ENCODE measurements around the gene STX2.

Gene STX2

DNA sequence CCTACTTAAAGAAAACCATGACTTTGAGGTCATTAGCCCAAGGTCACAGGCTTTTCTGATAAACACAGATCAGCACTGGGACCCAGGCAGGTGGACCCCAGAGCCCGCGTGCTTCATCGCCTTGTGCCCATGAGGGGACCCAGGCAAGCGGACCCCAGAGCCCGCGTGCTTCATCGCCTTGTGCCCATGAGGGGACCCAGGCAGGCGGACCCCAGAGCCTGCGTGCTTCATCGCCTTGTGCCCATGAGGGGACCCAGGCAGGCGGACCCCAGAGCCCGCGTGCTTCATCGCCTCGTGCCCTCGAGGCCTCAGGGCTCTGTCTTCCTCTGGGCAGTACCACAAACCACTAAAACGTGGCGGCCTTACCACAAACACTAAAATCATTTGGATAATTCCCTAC lies 31.7 kb downstream of the STX2 start:
- H4K20me1 ChIP-seq (ENCODE audit: insufficient read depth) = no peaks in the 10 kb centered on the region
- H3K79me2 ChIP-seq (ENCODE audit: insufficient read depth, low read depth) = no peaks in the 10 kb centered on the region
- no peak overlapping the region for H3K27ac ChIP-seq
- H3K9ac ChIP-seq = no peak overlapping the region
- TF ChIP-seq CTCF (conservative IDR thresholded peaks at IDR 0.05; ENCODE audit: low read depth, low read length) = no peak
- no peaks in the 10 kb centered on the region for H3K4me1 ChIP-seq (ENCODE audit: low read depth, poor library complexity, severe bottlenecking)
- no peak overlapping the region for H2AFZ ChIP-seq (ENCODE audit: low read depth)
- H3K4me3 ChIP-seq (IDR thresholded peaks at IDR 0.05; ENCODE audit: insufficient read depth, low read depth, low read length) = no peak overlapping the region
- H3K36me3 ChIP-seq (ENCODE audit: insufficient read depth) = no peaks in the 10 kb centered on the region
- no peaks in the 10 kb centered on the region for H3K27me3 ChIP-seq (ENCODE audit: insufficient read depth, low read depth)
- H3K4me2 ChIP-seq = no peak overlapping the region

GRCh38 chr12:130806574-130806973 lies 32.5 kb downstream of the STX2 start:
- TF ChIP-seq CTCF (conservative IDR thresholded peaks at IDR 0.05; ENCODE audit: low read depth, low read length) = no peak
- Histone ChIP-seq H3K36me3 (ENCODE audit: insufficient read depth) (no peaks in the 10 kb centered on the region), H3K27ac (no peak overlapping the region), H3K9ac (no peak overlapping the region), H2AFZ (ENCODE audit: low read depth) (no peak overlapping the region), H3K4me1 (ENCODE audit: low read depth, poor library complexity, severe bottlenecking) (no peaks in the 10 kb centered on the region), H3K4me2 (no peak overlapping the region), H4K20me1 (ENCODE audit: insufficient read depth) (no peaks in the 10 kb centered on the region), H3K79me2 (ENCODE audit: insufficient read depth, low read depth) (no peaks in the 10 kb centered on the region), H3K27me3 (ENCODE audit: insufficient read depth, low read depth) (no peaks in the 10 kb centered on the region), H3K4me3 (IDR thresholded peaks at IDR 0.05; ENCODE audit: insufficient read depth, low read depth, low read length) (no peak overlapping the region)

GRCh38 chr12:130805635-130806034 lies 33.4 kb downstream of the STX2 start:
- H2AFZ ChIP-seq (ENCODE audit: low read depth) = no peak overlapping the region
- no peak overlapping the region for H3K27ac ChIP-seq
- H3K4me1 ChIP-seq (ENCODE audit: low read depth, poor library complexity, severe bottlenecking) = no peaks in the 10 kb centered on the region
- no peak overlapping the region for H3K4me2 ChIP-seq
- H3K4me3 ChIP-seq (IDR thresholded peaks at IDR 0.05; ENCODE audit: insufficient read depth, low read depth, low read length) = no peak overlapping the region
- no peaks in the 10 kb centered on the region for H3K36me3 ChIP-seq (ENCODE audit: insufficient read depth)
- H3K79me2 ChIP-seq (ENCODE audit: insufficient read depth, low read depth) = no peaks in the 10 kb centered on the region
- no peak overlapping the region for H3K9ac ChIP-seq
- TF ChIP-seq CTCF (conservative IDR thresholded peaks at IDR 0.05; ENCODE audit: low read depth, low read length) = no peak
- H3K27me3 ChIP-seq (ENCODE audit: insufficient read depth, low read depth) = no peaks in the 10 kb centered on the region
- H4K20me1 ChIP-seq (ENCODE audit: insufficient read depth) = no peaks in the 10 kb centered on the region

DNA sequence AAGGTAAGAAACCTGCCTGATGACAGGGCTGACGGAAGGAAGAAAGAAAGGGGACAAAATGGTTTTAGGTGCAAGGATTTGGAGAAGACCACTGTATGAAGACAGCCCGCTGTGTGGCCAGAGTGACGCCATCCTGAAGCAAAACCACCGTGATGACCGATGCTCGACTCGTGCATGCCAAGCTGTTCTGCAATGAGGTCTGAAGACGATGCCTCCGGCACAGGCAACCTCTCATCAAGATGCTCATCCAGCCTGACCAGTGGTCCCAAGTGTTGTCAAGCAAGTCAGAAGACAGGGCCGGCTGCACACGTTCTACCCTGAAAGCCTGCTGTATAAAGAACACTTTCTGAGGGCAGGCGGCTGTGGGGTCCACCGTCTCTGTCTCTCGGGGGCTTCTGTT lies 34.8 kb downstream of the STX2 start:
- H3K36me3 ChIP-seq (ENCODE audit: insufficient read depth) = no peaks in the 10 kb centered on the region
- no peaks in the 10 kb centered on the region for H3K4me1 ChIP-seq (ENCODE audit: low read depth, poor library complexity, severe bottlenecking)
- H3K27me3 ChIP-seq (ENCODE audit: insufficient read depth, low read depth) = no peaks in the 10 kb centered on the region
- no peak overlapping the region for H3K4me3 ChIP-seq (IDR thresholded peaks at IDR 0.05; ENCODE audit: insufficient read depth, low read depth, low read length)
- H3K4me2 ChIP-seq = no peak overlapping the region
- H3K27ac ChIP-seq = no peak overlapping the region
- no peaks in the 10 kb centered on the region for H4K20me1 ChIP-seq (ENCODE audit: insufficient read depth)
- H3K9ac ChIP-seq = no peak overlapping the region
- H2AFZ ChIP-seq (ENCODE audit: low read depth) = no peak overlapping the region
- TF ChIP-seq CTCF (conservative IDR thresholded peaks at IDR 0.05; ENCODE audit: low read depth, low read length) = no peak
- no peaks in the 10 kb centered on the region for H3K79me2 ChIP-seq (ENCODE audit: insufficient read depth, low read depth)

DNA sequence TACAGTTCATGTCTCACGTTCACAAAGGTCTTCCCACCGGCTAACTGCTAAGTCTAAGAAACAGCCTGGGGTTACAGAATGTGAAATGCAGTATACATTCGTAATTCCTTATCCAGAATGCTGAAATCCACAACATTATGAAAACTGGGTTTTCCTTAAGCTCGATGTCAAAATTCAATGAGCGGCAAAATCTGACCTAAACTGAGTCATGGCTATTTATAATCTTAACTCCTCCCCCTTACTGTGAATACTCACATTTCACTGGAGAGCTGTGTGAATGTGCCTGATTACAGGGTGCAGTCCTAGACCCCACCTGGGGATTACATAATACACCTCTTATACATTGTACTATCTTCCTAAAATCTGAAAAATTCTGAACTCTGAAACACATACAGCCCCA lies 35.3 kb downstream of the STX2 start:
- H3K27ac ChIP-seq = no peak overlapping the region
- H3K9ac ChIP-seq = no peak overlapping the region
- H3K27me3 ChIP-seq (ENCODE audit: insufficient read depth, low read depth) = no peaks in the 10 kb centered on the region
- no peaks in the 10 kb centered on the region for H4K20me1 ChIP-seq (ENCODE audit: insufficient read depth)
- H3K79me2 ChIP-seq (ENCODE audit: insufficient read depth, low read depth) = no peaks in the 10 kb centered on the region
- no peak for TF ChIP-seq CTCF (conservative IDR thresholded peaks at IDR 0.05; ENCODE audit: low read depth, low read length)
- no peak overlapping the region for H3K4me3 ChIP-seq (IDR thresholded peaks at IDR 0.05; ENCODE audit: insufficient read depth, low read depth, low read length)
- no peak overlapping the region for H2AFZ ChIP-seq (ENCODE audit: low read depth)
- H3K4me1 ChIP-seq (ENCODE audit: low read depth, poor library complexity, severe bottlenecking) = no peaks in the 10 kb centered on the region
- H3K4me2 ChIP-seq = no peak overlapping the region
- no peaks in the 10 kb centered on the region for H3K36me3 ChIP-seq (ENCODE audit: insufficient read depth)

All from KMS-11 (cell line).